HepG2 (cell line): Measurements from ENCODE around the gene RNLS. TPM values are rescaled to one million over a fixed set of nuclear protein-coding genes. Genes with fewer than 3 reads are reported as not detected.

Experiments
- ATAC-seq: fragments of 200-7000 bp; cut with Tn5 transposase; 3 replicates; pipeline ENCODE4 v1.9.1; 2020; ENCODE audit warnings: mild to moderate bottlenecking, moderate library complexity
- BruUV-seq: library from RNA; stranded (reverse); fragments of 400-500 nt; replicated peaks from 2 replicates; lab custom pipeline; 2021; lab: Mats Ljungman, UMichigan
- CTCF ChIA-PET: fragments of 300-600 bp; formaldehyde crosslinking; extraction: SDS; loops from one replicate; lab custom pipeline; 2021; ENCODE audit warnings: low total read pairs, inconsistent platforms, low intra/inter-chr PET ratio; lab: Yijun Ruan, JAX
- POLR2A ChIA-PET: fragments of 350-600 bp; sonication (Branson Sonifier 250); formaldehyde crosslinking; loops from one replicate; lab custom pipeline; 2020; ENCODE audit warnings: antibody characterized with exemption, inconsistent platforms; lab: Yijun Ruan, JAX
- DNase-seq: peaks from one replicate; pipeline ENCODE4 v3.0.0-alpha.2; 2015; ENCODE audit warnings: low spot score
- FAIRE-seq: peaks from 3 replicates; lab custom pipeline; 2011; peaks lifted over from hg19 to GRCh38; lab: Jason Lieb, UNC
- H2AFZ ChIP-seq: one replicate; pipeline ENCODE4 v1.6.1; 2011; ENCODE audit warnings: low read length, inconsistent platforms
- H3K27ac ChIP-seq: fragments of 300-600 bp; 3 replicates; pipeline ENCODE4 v1.8.0; 2011; ENCODE audit warnings: mixed run types, mild to moderate bottlenecking, mixed read lengths, low read length, inconsistent platforms; ENCODE audit not compliant: insufficient read depth; ENCODE audit errors: extremely low read length
- H3K27me3 ChIP-seq, 2 experiments: fragments of 200-600 bp in 1 of 2; 2 replicates in 1 of 2; 3 replicates in 1 of 2; pipeline versions ENCODE4 v1.6.0 to v1.8.0; 2011; ENCODE audit warnings: low read length in 2 of 2, mild to moderate bottlenecking in 2 of 2, moderate library complexity in 2 of 2, inconsistent platforms in 1 of 2; ENCODE audit not compliant: insufficient read depth in 2 of 2, control insufficient read depth in 1 of 2
- H3K36me3 ChIP-seq, 2 experiments: fragments of 200-600 bp in 1 of 2; replicated peaks in 1 of 2; 2 replicates in 1 of 2; 3 replicates in 1 of 2; pipeline versions ENCODE4 v1.5.1 to v1.8.0; 2011; ENCODE audit warnings: low read length in 2 of 2, inconsistent platforms in 1 of 2; ENCODE audit not compliant: insufficient read depth in 2 of 2, control insufficient read depth in 1 of 2
- H3K4me1 ChIP-seq: 2 replicates; pipeline ENCODE4 v1.5.1; 2012; ENCODE audit warnings: low read length, inconsistent platforms; ENCODE audit not compliant: insufficient read depth
- H3K4me2 ChIP-seq: 2 replicates; pipeline ENCODE4 v1.6.0; 2011; ENCODE audit warnings: low read depth, low read length, inconsistent platforms
- H3K4me3 ChIP-seq, 3 experiments: fragments of 200-600 bp in 1 of 3; sonication (generic), shearing (Covaris generic) in 1 of 3; replicated peaks in 1 of 3; 2 replicates each; pipeline ENCODE4 v1.5.1; 2011 to 2016; ENCODE audit warnings: low read length in 3 of 3, inconsistent platforms in 2 of 3, low read depth in 2 of 3, mild to moderate bottlenecking in 2 of 3, control low read depth in 1 of 3, mixed read lengths in 1 of 3; ENCODE audit not compliant: insufficient read depth in 1 of 3
- H3K79me2 ChIP-seq: one replicate; pipeline ENCODE4 v1.6.1; 2011; ENCODE audit warnings: low read length, inconsistent platforms; ENCODE audit not compliant: insufficient read depth
- H3K9ac ChIP-seq: 2 replicates; pipeline ENCODE4 v1.6.0; 2011; ENCODE audit warnings: mild to moderate bottlenecking, low read depth, low read length, inconsistent platforms; ENCODE audit not compliant: insufficient read depth
- H3K9me3 ChIP-seq: 2 replicates; pipeline ENCODE4 v1.5.1; 2012; ENCODE audit warnings: mild to moderate bottlenecking, low read length
- H4K20me1 ChIP-seq: 2 replicates; pipeline ENCODE4 v1.6.0; 2011; ENCODE audit warnings: inconsistent platforms, mild to moderate bottlenecking, low read length, moderate library complexity; ENCODE audit not compliant: insufficient read depth
- BORCS8-MEF2B ChIP-seq: sonication (generic); formaldehyde crosslinking; IDR thresholded peaks from 2 replicates; pipeline ENCODE4 v1.8.0; 2022; ENCODE audit warnings: mild to moderate bottlenecking, missing genetic modification reagents
- DPF2 ChIP-seq: sonication (generic); formaldehyde crosslinking; IDR thresholded peaks from 2 replicates; pipeline ENCODE4 v1.4.0; 2020; ENCODE audit warnings: mild to moderate bottlenecking, low read depth, missing genetic modification reagents, borderline replicate concordance
- GLMP ChIP-seq: sonication (generic); formaldehyde crosslinking; IDR thresholded peaks from 2 replicates; pipeline ENCODE4 v1.9.0; 2021; ENCODE audit warnings: missing genetic modification reagents, mild to moderate bottlenecking, borderline replicate concordance
- HBP1 ChIP-seq: IDR thresholded peaks from 2 replicates; pipeline ENCODE4 v1.6.1; 2016; ENCODE audit warnings: low read depth, control low read depth
- HOXA9 ChIP-seq: sonication (generic); formaldehyde crosslinking; IDR thresholded peaks from 2 replicates; pipeline ENCODE4 v1.8.1; 2022; ENCODE audit warnings: missing genetic modification reagents, mild to moderate bottlenecking, moderate library complexity, borderline replicate concordance
- KAT8 ChIP-seq: IDR thresholded peaks from 2 replicates; pipeline ENCODE4 v1.6.1; 2016; ENCODE audit warnings: missing genetic modification reagents, missing compliant biosample characterization
- MAZ ChIP-seq, 2 experiments: sonication (generic) in 1 of 2; formaldehyde crosslinking in 1 of 2; IDR thresholded peaks; 2 replicates each; pipeline versions ENCODE4 v1.5.0 to v1.6.1; 2012 to 2020; ENCODE audit warnings: low read depth in 2 of 2, mild to moderate bottlenecking in 2 of 2, borderline replicate concordance in 1 of 2, improper control_type of control experiment in 1 of 2, low read length in 1 of 2, missing genetic modification reagents in 1 of 2, moderate library complexity in 1 of 2
- THAP9 ChIP-seq: sonication (generic); formaldehyde crosslinking; IDR thresholded peaks from 2 replicates; pipeline ENCODE4; 2020; ENCODE audit warnings: missing genetic modification reagents, mild to moderate bottlenecking, borderline replicate concordance
- ZNF296 ChIP-seq: sonication (generic); formaldehyde crosslinking; conservative IDR thresholded peaks from 2 replicates; pipeline ENCODE4 v1.5.0; 2020; ENCODE audit warnings: mild to moderate bottlenecking, missing genetic modification reagents
- ZNF329 ChIP-seq: sonication (generic); formaldehyde crosslinking; IDR thresholded peaks from 2 replicates; pipeline ENCODE4 v1.9.0; 2021; ENCODE audit warnings: low read depth, mild to moderate bottlenecking, missing genetic modification reagents
- ZNF788 ChIP-seq: sonication (generic); formaldehyde crosslinking; IDR thresholded peaks from 2 replicates; pipeline ENCODE4 v1.5.0; 2020; ENCODE audit warnings: mild to moderate bottlenecking, missing genetic modification reagents, borderline replicate concordance
- ZNF83 ChIP-seq: sonication (generic); formaldehyde crosslinking; IDR thresholded peaks from 2 replicates; pipeline ENCODE4 v1.4.0; 2020; ENCODE audit warnings: missing genetic modification reagents, mild to moderate bottlenecking, borderline replicate concordance
- ZNF841 ChIP-seq: sonication (generic); formaldehyde crosslinking; IDR thresholded peaks from 2 replicates; pipeline ENCODE4 v1.8.1; 2023; ENCODE audit warnings: missing genetic modification reagents, borderline replicate concordance
- WGBS: methylation state at CpG from one replicate; pipeline ENCODE4 v1.1.6; 2017; ENCODE audit warnings: low lambda C conversion rate; 5-methylcytosine and 5-hydroxymethylcytosine counted together
- in situ Hi-C: cut with HindIII; loops from 2 replicates; pipeline ENCODE4 v1.10.0; 2017; ENCODE audit warnings: low pct_unique_long_range_greater_than_20kb; ENCODE audit not compliant: extremely low pct_ligation_motif_present
- intact Hi-C: fragments of 100-400 bp; cut with micrococcal nuclease; formaldehyde crosslinking; loops from one replicate; pipeline ENCODE4 v1.10.0; 2022; ENCODE audit not compliant: unreplicated experiment
- polyA plus RNA-seq, 8 experiments: library from polyadenylated mRNA; depleted of rRNA in 3 of 8; stranded (reverse) in 7 of 8; unstranded in 1 of 8; fragments of >200 nt; fragmentation: Illumina TruSeq in 4 of 8; extraction: Trizol in 4 of 8; gene quantifications; 2 replicates each; pipeline versions ENCODE4 v1.2.1 to v1.2.3, GENCODE V29; 2011 to 2016; ENCODE audit warnings: low read depth in 4 of 8, missing spikeins in 1 of 8, mixed read lengths in 1 of 8; ENCODE audit not compliant: insufficient read depth in 1 of 8
- total RNA-seq, 5 experiments: library from RNA; depleted of rRNA; stranded (reverse); fragments of >200 nt; fragmentation: Illumina TruSeq; extraction: Trizol; gene quantifications; 2 replicates each; pipeline ENCODE4 v1.2.3, GENCODE V29; 2016; ENCODE audit warnings: low read depth in 1 of 5
- TF ChIP-seq, protein P1 (sequence below): sonication (generic); formaldehyde crosslinking; IDR thresholded peaks from 2 replicates; pipeline ENCODE4 v1.4.0; 2020; ENCODE audit warnings: mild to moderate bottlenecking, missing genetic modification reagents
- TF ChIP-seq, protein P2 (sequence below): sonication (generic); formaldehyde crosslinking; IDR thresholded peaks from 2 replicates; pipeline ENCODE4 v1.4.0; 2020; ENCODE audit warnings: mild to moderate bottlenecking, missing genetic modification reagents

The RNLS gene
- total and polyA plus RNA-seq, 2 of the 13 experiments (the other 11 are each of a cell fraction or from before 2014, with no cell fraction given): not detected

DNA sequence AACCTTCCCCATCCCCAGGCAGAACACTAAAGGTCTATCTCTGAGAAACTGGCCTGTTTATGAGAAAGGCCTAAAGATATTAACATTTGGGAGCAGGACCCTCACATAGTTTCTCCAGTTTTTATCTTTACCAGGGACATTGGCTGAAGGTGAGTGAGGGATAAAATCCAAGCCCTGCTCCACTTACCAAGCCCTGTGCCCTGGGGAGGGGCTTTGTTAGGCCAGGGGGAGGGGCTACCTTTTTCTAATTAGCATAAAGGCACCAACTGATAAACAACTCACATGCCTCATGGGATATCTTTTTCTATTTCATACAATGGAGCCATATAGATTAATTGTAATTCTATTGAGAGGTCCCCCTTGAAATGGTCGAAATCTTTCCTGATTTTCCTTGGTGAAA, 55.9 kb downstream of the RNLS start:
- intact Hi-C loops (no loop called here), in situ Hi-C loops (no loop called here)
- Histone ChIP-seq H4K20me1 (no peaks in the 10 kb centered on the region), H3K79me2 (no peaks in the 10 kb centered on the region), H3K27me3 (no peaks in the 10 kb centered on the region; a peak in 1 of 5 replicates), H3K4me2 (no peak overlapping the region), H2AFZ (no peak overlapping the region), H3K9ac (no peak overlapping the region), H3K27ac (no peak overlapping the region), H3K36me3 (no peaks in the 10 kb centered on the region), H3K4me3 (no peak overlapping the region), H3K4me1 (no peaks in the 10 kb centered on the region), H3K9me3 (no peaks in the 10 kb centered on the region)
- ChIA-PET CTCF (no interaction called here), POLR2A (no interaction called here)
- TF ChIP-seq ZNF329 (no peak), ZNF296 (CRISPR knock-in tag) (no peak), THAP9 (CRISPR knock-in tag) (no peak), HOXA9 (CRISPR knock-in tag) (no peak), ZNF83 (no peak), ZNF841 (CRISPR knock-in tag) (no peak), HBP1 (CRISPR knock-in tag) (no peak), BORCS8-MEF2B (CRISPR knock-in tag) (no peak), DPF2 (CRISPR knock-in tag) (no peak), KAT8 (CRISPR knock-in tag) (no peak), ZNF788 (CRISPR knock-in tag) (no peak), GLMP (no peak), MAZ (IDR thresholded peaks at IDR 0.05; ENCODE audit: borderline replicate concordance, low read depth, low read length) (no peak), MAZ (CRISPR knock-in tag; IDR thresholded peaks at IDR 0.05; ENCODE audit: low read depth) (no peak)
- TF ChIP-seq, protein P1, sequence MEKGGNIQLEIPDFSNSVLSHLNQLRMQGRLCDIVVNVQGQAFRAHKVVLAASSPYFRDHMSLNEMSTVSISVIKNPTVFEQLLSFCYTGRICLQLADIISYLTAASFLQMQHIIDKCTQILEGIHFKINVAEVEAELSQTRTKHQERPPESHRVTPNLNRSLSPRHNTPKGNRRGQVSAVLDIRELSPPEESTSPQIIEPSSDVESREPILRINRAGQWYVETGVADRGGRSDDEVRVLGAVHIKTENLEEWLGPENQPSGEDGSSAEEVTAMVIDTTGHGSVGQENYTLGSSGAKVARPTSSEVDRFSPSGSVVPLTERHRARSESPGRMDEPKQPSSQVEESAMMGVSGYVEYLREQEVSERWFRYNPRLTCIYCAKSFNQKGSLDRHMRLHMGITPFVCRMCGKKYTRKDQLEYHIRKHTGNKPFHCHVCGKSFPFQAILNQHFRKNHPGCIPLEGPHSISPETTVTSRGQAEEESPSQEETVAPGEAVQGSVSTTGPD (CRISPR knock-in tag): no peak
- TF ChIP-seq, protein P2, sequence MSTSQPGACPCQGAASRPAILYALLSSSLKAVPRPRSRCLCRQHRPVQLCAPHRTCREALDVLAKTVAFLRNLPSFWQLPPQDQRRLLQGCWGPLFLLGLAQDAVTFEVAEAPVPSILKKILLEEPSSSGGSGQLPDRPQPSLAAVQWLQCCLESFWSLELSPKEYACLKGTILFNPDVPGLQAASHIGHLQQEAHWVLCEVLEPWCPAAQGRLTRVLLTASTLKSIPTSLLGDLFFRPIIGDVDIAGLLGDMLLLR (CRISPR knock-in tag): no peak
- no TSS peak for BruUV-seq
- ATAC-seq: no peak
- DNase-seq: no peak
- no peak for FAIRE-seq
- WGBS: 0% methylated on average over 1 of the region's 1 CpG
